ENCODE results near the gene ABHD17C.

DNA sequence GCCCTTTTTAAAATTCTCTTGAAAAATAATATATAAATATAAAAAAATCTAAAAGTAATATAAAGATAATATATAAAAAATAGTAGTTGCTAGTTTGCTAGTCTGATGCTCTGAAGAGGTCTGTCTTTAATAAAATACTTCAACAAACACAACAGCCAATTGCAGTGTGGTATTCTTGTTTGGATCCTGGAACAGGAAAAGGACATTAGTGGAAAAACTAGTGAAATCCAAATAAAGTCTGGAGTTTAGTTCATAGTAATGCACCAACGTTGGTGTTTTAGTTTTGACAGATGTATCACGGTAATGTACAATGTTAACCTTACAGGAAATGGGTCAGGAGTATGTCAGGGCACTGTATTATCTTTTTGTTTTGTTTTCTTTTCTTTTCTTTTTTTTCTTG is 58.1 kb downstream of the ABHD17C start:
- TF ChIP-seq EZH2 (IDR thresholded peaks at IDR 0.05; ENCODE audit: insufficient read depth, poor library complexity, severe bottlenecking) (no peak), EZH2phosphoT487 (IDR thresholded peaks at IDR 0.05; ENCODE audit: insufficient read depth, low read depth) (no peak)

Measured in GM23248 (cell line).